Smooth muscle cell (in vitro differentiated cells): ENCODE results near the gene OPCML. TPM values are rescaled to one million over a fixed set of nuclear protein-coding genes. Genes with fewer than 3 reads are reported as not detected.

Experiments used
- DNase-seq: peaks from one replicate; lab custom pipeline; 2025; ENCODE audit not compliant: unreplicated experiment; lab: John Stamatoyannopoulos, UW
- H2AFZ ChIP-seq: fragments of 200-600 bp; sonication (generic); 2 replicates; pipeline ENCODE4 v1.6.0; 2016; ENCODE audit warnings: antibody characterized with exemption, low read depth, mild to moderate bottlenecking
- H3F3A ChIP-seq: fragments of 200-600 bp; sonication (generic); 2 replicates; pipeline ENCODE4 v1.6.0; 2017; ENCODE audit warnings: antibody characterized with exemption, low read depth
- H3K27ac ChIP-seq: fragments of 200-600 bp; sonication (generic); 2 replicates; pipeline ENCODE4 v1.5.1; 2016; ENCODE audit warnings: low read depth, mild to moderate bottlenecking
- H3K27me3 ChIP-seq: fragments of 200-600 bp; sonication (generic); 2 replicates; pipeline ENCODE4 v1.6.1; 2016; ENCODE audit warnings: low read depth, mild to moderate bottlenecking
- H3K36me3 ChIP-seq: fragments of 200-600 bp; sonication (generic); 2 replicates; pipeline ENCODE4 v1.5.1; 2016; ENCODE audit warnings: low read depth
- H3K4me1 ChIP-seq: fragments of 200-600 bp; sonication (generic); 2 replicates; pipeline ENCODE4 v1.5.1; 2016; ENCODE audit warnings: low read depth
- H3K4me2 ChIP-seq: fragments of 200-600 bp; sonication (generic); 2 replicates; pipeline ENCODE4 v1.6.0; 2016; ENCODE audit warnings: mild to moderate bottlenecking
- H3K4me3 ChIP-seq: fragments of 200-600 bp; sonication (generic); 2 replicates; pipeline ENCODE4 v1.5.1; 2016; ENCODE audit warnings: mild to moderate bottlenecking
- H3K79me2 ChIP-seq: fragments of 200-600 bp; sonication (generic); 2 replicates; pipeline ENCODE4 v1.6.0; 2016; ENCODE audit warnings: low read depth, mild to moderate bottlenecking
- H3K9ac ChIP-seq: fragments of 200-600 bp; sonication (generic); 2 replicates; pipeline ENCODE4 v1.6.0; 2016; ENCODE audit warnings: low read depth
- H3K9me3 ChIP-seq: fragments of 200-600 bp; sonication (generic); replicated peaks from 2 replicates; pipeline ENCODE4 v1.5.1; 2016; ENCODE audit warnings: low read depth
- H4K20me1 ChIP-seq: fragments of 200-600 bp; sonication (generic); 2 replicates; pipeline ENCODE4 v1.6.0; 2016; ENCODE audit warnings: low read depth
- WGBS: methylation state at CpG from one replicate; pipeline ENCODE4 v1.1.7; 2016; ENCODE audit warnings: low lambda C conversion rate; 5-methylcytosine and 5-hydroxymethylcytosine counted together
- polyA plus RNA-seq: library from polyadenylated mRNA; unstranded; fragments of >200 nt; fragmentation: Nextera tagmentation; extraction: Ambion mirVana; gene quantifications from 2 replicates; pipeline ENCODE4 v1.2.1, GENCODE V29; 2016
- total RNA-seq: library from RNA; depleted of rRNA; stranded (reverse); fragments of >200 nt; gene quantifications from 2 replicates; pipeline ENCODE4 v1.2.3, GENCODE V29; 2014
- TF ChIP-seq, protein P1 (sequence below): fragments of 200-600 bp; sonication (generic); IDR thresholded peaks from 2 replicates; pipeline ENCODE4 v1.5.1; 2017; ENCODE audit warnings: borderline replicate concordance, mild to moderate bottlenecking, antibody characterized with exemption; ENCODE audit not compliant: insufficient read depth, poor library complexity, severe bottlenecking

Gene OPCML
- total and polyA plus RNA-seq, 2 experiments from 2014 or later: 0.42 to 0.58 TPM

DNA sequence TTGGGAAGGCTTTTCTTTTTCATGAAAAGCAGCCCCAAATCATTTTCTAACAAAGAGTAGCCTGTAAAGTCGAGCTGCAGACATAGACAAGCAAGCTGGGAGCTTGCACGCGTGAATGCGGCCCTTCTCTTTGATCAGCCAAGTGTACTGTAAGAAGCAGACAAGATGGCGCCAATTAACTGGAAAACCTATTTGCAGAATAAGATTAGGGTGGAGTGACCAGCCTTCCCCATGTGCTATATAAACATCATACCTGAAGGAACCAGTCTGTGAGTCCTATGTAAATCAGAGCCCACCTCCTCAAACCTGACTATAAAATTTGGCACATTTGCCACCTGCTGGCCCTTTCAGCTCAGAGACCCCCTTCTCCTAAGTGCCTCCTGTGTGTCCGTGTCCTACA lies 982.7 kb downstream of the OPCML start:
- H3K27me3 ChIP-seq: no peaks in the 10 kb centered on the region
- WGBS: 90% methylated on average over 6 of the region's 6 CpGs
- TF ChIP-seq, protein P1, sequence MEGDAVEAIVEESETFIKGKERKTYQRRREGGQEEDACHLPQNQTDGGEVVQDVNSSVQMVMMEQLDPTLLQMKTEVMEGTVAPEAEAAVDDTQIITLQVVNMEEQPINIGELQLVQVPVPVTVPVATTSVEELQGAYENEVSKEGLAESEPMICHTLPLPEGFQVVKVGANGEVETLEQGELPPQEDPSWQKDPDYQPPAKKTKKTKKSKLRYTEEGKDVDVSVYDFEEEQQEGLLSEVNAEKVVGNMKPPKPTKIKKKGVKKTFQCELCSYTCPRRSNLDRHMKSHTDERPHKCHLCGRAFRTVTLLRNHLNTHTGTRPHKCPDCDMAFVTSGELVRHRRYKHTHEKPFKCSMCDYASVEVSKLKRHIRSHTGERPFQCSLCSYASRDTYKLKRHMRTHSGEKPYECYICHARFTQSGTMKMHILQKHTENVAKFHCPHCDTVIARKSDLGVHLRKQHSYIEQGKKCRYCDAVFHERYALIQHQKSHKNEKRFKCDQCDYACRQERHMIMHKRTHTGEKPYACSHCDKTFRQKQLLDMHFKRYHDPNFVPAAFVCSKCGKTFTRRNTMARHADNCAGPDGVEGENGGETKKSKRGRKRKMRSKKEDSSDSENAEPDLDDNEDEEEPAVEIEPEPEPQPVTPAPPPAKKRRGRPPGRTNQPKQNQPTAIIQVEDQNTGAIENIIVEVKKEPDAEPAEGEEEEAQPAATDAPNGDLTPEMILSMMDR: no peak
- no peak overlapping the region for H3K27ac ChIP-seq
- H2AFZ ChIP-seq: no peak overlapping the region
- no peak overlapping the region for H3K4me2 ChIP-seq
- H3F3A ChIP-seq: no peaks in the 10 kb centered on the region
- H3K79me2 ChIP-seq: no peaks in the 10 kb centered on the region
- H3K9me3 ChIP-seq: no peaks in the 10 kb centered on the region
- DNase-seq: no peak
- no peaks in the 10 kb centered on the region for H4K20me1 ChIP-seq
- H3K4me1 ChIP-seq: no peaks in the 10 kb centered on the region
- H3K36me3 ChIP-seq: no peaks in the 10 kb centered on the region
- H3K4me3 ChIP-seq: no peak overlapping the region
- no peak overlapping the region for H3K9ac ChIP-seq

DNA sequence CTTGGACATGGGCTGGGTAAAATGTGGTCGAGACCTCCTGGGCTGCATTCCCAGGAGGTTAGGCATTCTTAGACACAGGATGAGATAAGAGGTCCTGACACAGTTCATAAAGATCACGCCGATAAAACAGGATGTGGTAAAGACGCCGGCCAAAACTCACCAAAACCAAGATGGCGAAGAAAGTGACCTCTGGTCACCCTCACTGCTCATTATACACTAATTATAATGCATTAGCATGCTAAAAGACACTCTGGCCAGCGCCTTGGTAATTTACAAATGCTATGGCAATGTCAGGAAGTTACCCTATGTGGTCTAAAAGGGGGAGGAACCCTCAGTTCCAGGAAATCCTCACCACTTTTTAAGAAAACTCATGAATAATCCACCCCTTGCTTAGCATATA lies 983.3 kb downstream of the OPCML start:
- no peaks in the 10 kb centered on the region for H3K4me1 ChIP-seq
- H3K9ac ChIP-seq: no peak overlapping the region
- H4K20me1 ChIP-seq: no peaks in the 10 kb centered on the region
- no peak overlapping the region for H3K4me3 ChIP-seq
- H3F3A ChIP-seq: no peaks in the 10 kb centered on the region
- H3K27me3 ChIP-seq: no peaks in the 10 kb centered on the region
- H3K27ac ChIP-seq: no peak overlapping the region
- 81% methylated on average over 7 of the region's 7 CpGs for WGBS
- H2AFZ ChIP-seq: no peak overlapping the region
- DNase-seq: no peak
- no peaks in the 10 kb centered on the region for H3K36me3 ChIP-seq
- no peaks in the 10 kb centered on the region for H3K9me3 ChIP-seq
- TF ChIP-seq, protein P1: no peak
- no peak overlapping the region for H3K4me2 ChIP-seq
- H3K79me2 ChIP-seq: no peaks in the 10 kb centered on the region

DNA sequence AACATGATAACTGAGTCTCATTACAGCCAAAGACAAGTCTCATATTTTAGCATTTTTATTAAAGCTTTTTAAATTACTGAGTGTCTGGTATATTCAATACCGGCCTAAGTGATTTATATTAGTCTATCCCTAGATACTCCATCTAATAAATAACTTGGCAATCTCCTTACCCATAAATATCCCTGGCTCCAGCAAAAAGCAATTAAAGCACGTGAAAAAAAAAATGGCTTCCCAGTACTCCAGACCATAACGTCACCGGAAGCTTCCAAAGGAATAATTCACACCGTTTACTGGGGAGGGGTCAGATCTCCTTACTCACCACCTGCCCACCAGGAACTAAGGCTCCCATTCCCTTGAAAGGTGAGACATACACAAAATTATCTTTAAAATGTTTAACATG lies 988.3 kb downstream of the OPCML start:
- whole genome bisulfite sequencing: 87% methylated on average over 5 of the region's 5 CpGs

DNA sequence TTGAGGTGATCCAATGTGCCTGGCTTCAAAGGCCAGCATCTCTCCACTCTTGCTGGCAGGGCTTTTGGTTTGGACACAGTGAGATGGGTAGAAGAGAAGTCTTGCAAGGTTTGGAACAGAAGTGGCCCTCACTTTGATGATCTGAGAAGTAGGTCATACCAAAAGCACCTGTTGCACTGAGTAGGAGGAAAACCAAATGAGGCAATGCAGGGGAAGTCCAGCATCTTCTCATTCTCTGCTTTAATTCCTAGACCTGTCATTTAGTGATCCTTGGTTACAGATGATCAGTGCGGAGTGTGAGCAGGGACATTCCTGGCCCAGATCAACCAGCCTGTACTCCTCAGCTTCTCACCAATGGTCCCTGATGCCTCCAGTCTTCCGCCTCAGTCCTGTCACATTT lies 990.5 kb downstream of the OPCML start:
- no peak overlapping the region for H3K27ac ChIP-seq
- no peak overlapping the region for H3K4me3 ChIP-seq
- 93% methylated on average over 2 of the region's 2 CpGs for WGBS
- H3K9ac ChIP-seq: no peak overlapping the region
- no peak overlapping the region for H3K4me2 ChIP-seq
- H3K27me3 ChIP-seq: no peaks in the 10 kb centered on the region
- no peaks in the 10 kb centered on the region for H3K4me1 ChIP-seq
- no peak overlapping the region for H2AFZ ChIP-seq
- no peaks in the 10 kb centered on the region for H3K79me2 ChIP-seq
- H3K36me3 ChIP-seq: no peaks in the 10 kb centered on the region
- H4K20me1 ChIP-seq: no peaks in the 10 kb centered on the region
- H3F3A ChIP-seq: no peaks in the 10 kb centered on the region
- TF ChIP-seq, protein P1: no peak
- DNase-seq: no peak
- no peaks in the 10 kb centered on the region for H3K9me3 ChIP-seq

More for the DNA sequence above, 988.3 kb downstream of the OPCML start:
- no peak overlapping the region for H3K4me3 ChIP-seq
- H3K36me3 ChIP-seq: no peaks in the 10 kb centered on the region
- H3K9me3 ChIP-seq: no peaks in the 10 kb centered on the region
- H3K4me2 ChIP-seq: no peak overlapping the region
- H3K9ac ChIP-seq: no peak overlapping the region
- H3K4me1 ChIP-seq: no peaks in the 10 kb centered on the region
- H2AFZ ChIP-seq: no peak overlapping the region
- H3K79me2 ChIP-seq: no peaks in the 10 kb centered on the region
- H4K20me1 ChIP-seq: no peaks in the 10 kb centered on the region
- no peak overlapping the region for H3K27ac ChIP-seq
- TF ChIP-seq, protein P1: no peak
- no peaks in the 10 kb centered on the region for H3F3A ChIP-seq
- H3K27me3 ChIP-seq: no peaks in the 10 kb centered on the region
- DNase-seq: no peak
